ENCODE results near the gene KIF3A.

KIF3A gene

GRCh38 chr5:132749506-132749905 lies 12.2 kb upstream of the KIF3A start:
- H3K36me3 ChIP-seq (ENCODE audit: insufficient read depth): no peaks in the 10 kb centered on the region
- no peak overlapping the region for H3K4me3 ChIP-seq (IDR thresholded peaks at IDR 0.05; ENCODE audit: insufficient read depth, low read depth, low read length)
- peak overlapping the region; percentile 51; the same call in 1 of the 2 replicates for H3K9ac ChIP-seq
- H3K27me3 ChIP-seq (ENCODE audit: insufficient read depth, low read depth): no peaks in the 10 kb centered on the region
- no peak overlapping the region for H2AFZ ChIP-seq (ENCODE audit: low read depth)
- peaks cover 80% of the 10 kb centered on the region for H3K4me1 ChIP-seq (ENCODE audit: low read depth, poor library complexity, severe bottlenecking)
- H3K79me2 ChIP-seq (ENCODE audit: insufficient read depth, low read depth): peaks cover 4% of the 10 kb centered on the region; the same call in 1 of the 2 replicates
- peak overlapping the region; percentile 89 for H3K27ac ChIP-seq
- H4K20me1 ChIP-seq (ENCODE audit: insufficient read depth): no peaks in the 10 kb centered on the region
- H3K4me2 ChIP-seq: peak overlapping the region; percentile 97
- TF ChIP-seq CTCF (conservative IDR thresholded peaks at IDR 0.05; ENCODE audit: low read depth, low read length): no peak

GRCh38 chr5:132748522-132749000 lies 11.2 kb upstream of the KIF3A start:
- TF ChIP-seq CTCF (conservative IDR thresholded peaks at IDR 0.05; ENCODE audit: low read depth, low read length): no peak
- Histone ChIP-seq H3K4me2 (peak overlapping the region; percentile 97), H3K36me3 (ENCODE audit: insufficient read depth) (no peaks in the 10 kb centered on the region), H3K79me2 (ENCODE audit: insufficient read depth, low read depth) (peaks cover 4% of the 10 kb centered on the region; the same call in 1 of the 2 replicates), H3K9ac (peak overlapping the region; percentile 87; the same call in 1 of the 2 replicates), H2AFZ (ENCODE audit: low read depth) (no peak overlapping the region), H3K4me3 (IDR thresholded peaks at IDR 0.05; ENCODE audit: insufficient read depth, low read depth, low read length) (no peak overlapping the region), H3K4me1 (ENCODE audit: low read depth, poor library complexity, severe bottlenecking) (peaks cover 70% of the 10 kb centered on the region), H3K27ac (peak overlapping the region; percentile 89), H3K27me3 (ENCODE audit: insufficient read depth, low read depth) (no peaks in the 10 kb centered on the region), H4K20me1 (ENCODE audit: insufficient read depth) (no peaks in the 10 kb centered on the region)

DNA sequence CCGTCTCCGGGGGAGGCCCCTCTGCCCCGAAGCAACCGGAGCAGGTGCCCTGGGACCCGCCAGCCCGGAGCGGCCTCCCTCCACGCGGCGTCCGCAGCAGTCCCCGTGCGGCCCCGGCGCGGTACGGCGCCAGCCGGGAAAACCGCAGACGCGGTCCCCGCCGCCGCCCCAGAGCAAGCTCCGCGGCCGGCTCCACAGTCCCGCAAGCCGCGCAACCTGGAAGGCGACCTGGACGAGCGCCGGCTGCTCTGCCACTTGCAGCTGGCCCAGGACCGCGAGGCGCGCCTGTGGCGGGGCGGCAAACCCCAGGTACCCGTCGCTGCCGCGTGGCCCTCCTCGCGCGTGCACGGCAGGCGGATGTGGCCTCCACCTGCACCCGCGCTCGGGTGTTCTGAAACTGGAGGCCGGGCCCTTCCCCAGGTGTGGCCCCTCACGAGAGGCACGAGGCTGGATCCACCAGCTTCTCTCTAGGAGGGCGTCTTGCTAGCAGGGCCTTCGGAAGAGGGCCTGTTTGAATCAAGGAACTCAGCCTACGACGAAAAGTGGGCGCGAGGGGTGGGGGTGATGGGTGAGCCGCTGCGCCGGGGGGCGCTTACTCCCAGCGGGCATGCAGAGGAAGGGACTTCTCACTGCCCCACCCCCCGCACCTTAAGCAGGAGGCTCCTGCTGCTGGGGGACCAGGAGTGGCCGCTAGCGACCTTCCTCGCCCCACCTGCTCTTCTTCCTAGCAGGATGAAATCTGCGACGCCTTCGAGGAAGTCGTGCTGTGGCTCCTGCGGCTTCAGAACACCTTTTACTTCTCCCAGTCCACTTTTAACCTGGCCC lies 10.5 kb upstream of the KIF3A start:
- no peak for TF ChIP-seq CTCF (conservative IDR thresholded peaks at IDR 0.05; ENCODE audit: low read depth, low read length)
- no peaks in the 10 kb centered on the region for H4K20me1 ChIP-seq (ENCODE audit: insufficient read depth)
- no peak overlapping the region for H3K4me3 ChIP-seq (IDR thresholded peaks at IDR 0.05; ENCODE audit: insufficient read depth, low read depth, low read length)
- H3K79me2 ChIP-seq (ENCODE audit: insufficient read depth, low read depth): peaks cover 4% of the 10 kb centered on the region; the same call in 1 of the 2 replicates
- no peaks in the 10 kb centered on the region for H3K36me3 ChIP-seq (ENCODE audit: insufficient read depth)
- H2AFZ ChIP-seq (ENCODE audit: low read depth): peak overlapping the region; percentile 87
- peak overlapping the region; percentile 87 for H3K9ac ChIP-seq
- peaks cover 63% of the 10 kb centered on the region for H3K4me1 ChIP-seq (ENCODE audit: low read depth, poor library complexity, severe bottlenecking)
- peak overlapping the region; percentile 97 for H3K4me2 ChIP-seq
- H3K27me3 ChIP-seq (ENCODE audit: insufficient read depth, low read depth): no peaks in the 10 kb centered on the region
- peak overlapping the region; percentile 89 for H3K27ac ChIP-seq

GRCh38 chr5:132746954-132747615 lies 9.7 kb upstream of the KIF3A start, which contains the start of gene CCNI2:
CCNI2 (plus strand) TSS chr5:132747426; CDS start chr5:132747496, 70 bp downstream.
- Histone ChIP-seq H3K79me2 (ENCODE audit: insufficient read depth, low read depth) (peaks cover 4% of the 10 kb centered on the region; the same call in 1 of the 2 replicates), H3K4me3 (IDR thresholded peaks at IDR 0.05; ENCODE audit: insufficient read depth, low read depth, low read length) (no peak within 1 kb of the TSS), H3K27me3 (ENCODE audit: insufficient read depth, low read depth) (no peaks in the 10 kb centered on the region), H4K20me1 (ENCODE audit: insufficient read depth) (no peaks in the 10 kb centered on the region), H3K9ac (peak within 1 kb of the TSS; percentile 87), H2AFZ (ENCODE audit: low read depth) (peak within 1 kb of the TSS; percentile 87), H3K36me3 (ENCODE audit: insufficient read depth) (no peaks in the 10 kb centered on the region), H3K27ac (peak within 1 kb of the TSS; percentile 89), H3K4me2 (peak within 1 kb of the TSS; percentile 97), H3K4me1 (ENCODE audit: low read depth, poor library complexity, severe bottlenecking) (peaks cover 56% of the 10 kb centered on the region)
- peak; percentile 68 for TF ChIP-seq CTCF (conservative IDR thresholded peaks at IDR 0.05; ENCODE audit: low read depth, low read length)
